VCaP (cell line): ENCODE measurements around the gene MPC1.

Source experiments
- H3K27ac ChIP-seq: fragments of 450-650 bp; 2 replicates; pipeline ENCODE4 v1.5.1; 2017
- TF ChIP-seq, protein P1 (sequence below): fragments of 450-650 bp; conservative IDR thresholded peaks from 2 replicates; pipeline ENCODE4 v1.5.1; 2017; ENCODE audit warnings: mild to moderate bottlenecking, moderate library complexity

MPC1 gene

GRCh38 chr6:166318227-166318626 is 64.5 kb downstream of the MPC1 start:
- TF ChIP-seq, protein P1, sequence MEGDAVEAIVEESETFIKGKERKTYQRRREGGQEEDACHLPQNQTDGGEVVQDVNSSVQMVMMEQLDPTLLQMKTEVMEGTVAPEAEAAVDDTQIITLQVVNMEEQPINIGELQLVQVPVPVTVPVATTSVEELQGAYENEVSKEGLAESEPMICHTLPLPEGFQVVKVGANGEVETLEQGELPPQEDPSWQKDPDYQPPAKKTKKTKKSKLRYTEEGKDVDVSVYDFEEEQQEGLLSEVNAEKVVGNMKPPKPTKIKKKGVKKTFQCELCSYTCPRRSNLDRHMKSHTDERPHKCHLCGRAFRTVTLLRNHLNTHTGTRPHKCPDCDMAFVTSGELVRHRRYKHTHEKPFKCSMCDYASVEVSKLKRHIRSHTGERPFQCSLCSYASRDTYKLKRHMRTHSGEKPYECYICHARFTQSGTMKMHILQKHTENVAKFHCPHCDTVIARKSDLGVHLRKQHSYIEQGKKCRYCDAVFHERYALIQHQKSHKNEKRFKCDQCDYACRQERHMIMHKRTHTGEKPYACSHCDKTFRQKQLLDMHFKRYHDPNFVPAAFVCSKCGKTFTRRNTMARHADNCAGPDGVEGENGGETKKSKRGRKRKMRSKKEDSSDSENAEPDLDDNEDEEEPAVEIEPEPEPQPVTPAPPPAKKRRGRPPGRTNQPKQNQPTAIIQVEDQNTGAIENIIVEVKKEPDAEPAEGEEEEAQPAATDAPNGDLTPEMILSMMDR: no peak
- no peak overlapping the region for H3K27ac ChIP-seq

- no peak overlapping the region for H3K27ac ChIP-seq
- TF ChIP-seq, protein P1: no peak
These were observed 65.2 kb downstream of the MPC1 start for GRCh38 chr6:166317261-166318212.

GRCh38 chr6:166315436-166315835 is 67.3 kb downstream of the MPC1 start:
- TF ChIP-seq, protein P1: no peak
- H3K27ac ChIP-seq: no peak overlapping the region
